MM.1S (cell line): ENCODE measurements around the gene KLHDC10.

ENCODE experiments used
- DNase-seq: peaks from one replicate; pipeline ENCODE4 v3.0.0-alpha.2; 2015
- H2AFZ ChIP-seq: fragments of 300-600 bp; sonication (generic); 2 replicates; pipeline ENCODE4 v1.6.0; 2016; ENCODE audit warnings: antibody characterized with exemption, low read length
- H3F3A ChIP-seq: fragments of 300-600 bp; sonication (generic); 2 replicates; pipeline ENCODE4 v1.6.1; 2016; ENCODE audit warnings: mild to moderate bottlenecking, antibody characterized with exemption, low read length, moderate library complexity, mixed read lengths; ENCODE audit not compliant: insufficient read depth
- H3K27ac ChIP-seq: fragments of 300-600 bp; sonication (generic); 2 replicates; pipeline ENCODE4 v1.5.1; 2016; ENCODE audit warnings: mild to moderate bottlenecking, low read length
- H3K27me3 ChIP-seq: fragments of 300-600 bp; sonication (generic); replicated peaks from 2 replicates; pipeline ENCODE4 v1.6.0; 2016; ENCODE audit warnings: low read length; ENCODE audit not compliant: insufficient read depth
- H3K36me3 ChIP-seq: fragments of 300-600 bp; sonication (generic); replicated peaks from 2 replicates; pipeline ENCODE4 v1.6.1; 2016; ENCODE audit warnings: mild to moderate bottlenecking, low read length, mixed read lengths; ENCODE audit not compliant: insufficient read depth
- H3K4me1 ChIP-seq: fragments of 300-600 bp; sonication (generic); 2 replicates; pipeline ENCODE4 v1.6.1; 2016; ENCODE audit warnings: low read length, mixed read lengths
- H3K4me2 ChIP-seq: fragments of 300-600 bp; sonication (generic); 2 replicates; pipeline ENCODE4 v1.6.0; 2016; ENCODE audit warnings: low read depth, low read length
- H3K4me3 ChIP-seq: fragments of 300-600 bp; sonication (generic); 2 replicates; pipeline ENCODE4 v1.5.1; 2016; ENCODE audit warnings: low read length, mixed read lengths
- H3K79me2 ChIP-seq: fragments of 300-600 bp; sonication (generic); 2 replicates; pipeline ENCODE4 v1.6.1; 2016; ENCODE audit warnings: mixed run types, low read length, mixed read lengths
- H3K9ac ChIP-seq: fragments of 300-600 bp; sonication (generic); 2 replicates; pipeline ENCODE4 v1.6.1; 2016; ENCODE audit warnings: low read length, mixed read lengths
- H3K9me2 ChIP-seq: fragments of 300-600 bp; sonication (generic); replicated peaks from 2 replicates; pipeline ENCODE4 v1.6.1; 2016; ENCODE audit warnings: mild to moderate bottlenecking, low read length, mixed read lengths; ENCODE audit not compliant: insufficient read depth
- H3K9me3 ChIP-seq: fragments of 300-600 bp; sonication (generic); replicated peaks from 2 replicates; pipeline ENCODE4 v1.6.1; 2016; ENCODE audit warnings: mild to moderate bottlenecking, low read length, mixed read lengths; ENCODE audit not compliant: insufficient read depth
- H4K20me1 ChIP-seq: fragments of 300-600 bp; sonication (generic); 2 replicates; pipeline ENCODE4 v1.6.1; 2016; ENCODE audit warnings: mild to moderate bottlenecking, low read length, moderate library complexity, mixed read lengths; ENCODE audit not compliant: insufficient read depth
- CTCF ChIP-seq: fragments of 300-600 bp; sonication (generic); IDR thresholded peaks from 2 replicates; pipeline ENCODE4 v1.5.1; 2016; ENCODE audit warnings: antibody characterized with exemption, low read length, mixed read lengths
- EZH2 ChIP-seq: fragments of 300-600 bp; sonication (generic); optimal IDR thresholded peaks from 2 replicates; pipeline ENCODE3; 2017; ENCODE audit warnings: low read depth, mild to moderate bottlenecking, antibody characterized with exemption, low read length, mixed read lengths
- EZH2phosphoT487 ChIP-seq: fragments of 300-600 bp; sonication (generic); IDR thresholded peaks from 2 replicates; pipeline ENCODE4 v1.6.1; 2018; ENCODE audit warnings: antibody characterized with exemption, low read length

The KLHDC10 gene

GRCh38 chr7:130146693-130147405 is 76.5 kb downstream of the KLHDC10 start:
- no peaks in the 10 kb centered on the region for H3K9me2 ChIP-seq
- H3K27ac ChIP-seq = no peak overlapping the region
- no peak for DNase-seq
- TF ChIP-seq CTCF (no peak), EZH2phosphoT487 (no peak), EZH2 (no peak)
- no peaks in the 10 kb centered on the region for H3K9me3 ChIP-seq
- no peaks in the 10 kb centered on the region for H4K20me1 ChIP-seq
- no peak overlapping the region for H3K4me2 ChIP-seq
- no peaks in the 10 kb centered on the region for H3K36me3 ChIP-seq
- H3F3A ChIP-seq = no peaks in the 10 kb centered on the region
- no peak overlapping the region for H3K4me3 ChIP-seq
- no peak overlapping the region for H2AFZ ChIP-seq
- no peaks in the 10 kb centered on the region for H3K27me3 ChIP-seq
- no peaks in the 10 kb centered on the region for H3K4me1 ChIP-seq
- H3K79me2 ChIP-seq = no peaks in the 10 kb centered on the region
- H3K9ac ChIP-seq = no peak overlapping the region

DNA sequence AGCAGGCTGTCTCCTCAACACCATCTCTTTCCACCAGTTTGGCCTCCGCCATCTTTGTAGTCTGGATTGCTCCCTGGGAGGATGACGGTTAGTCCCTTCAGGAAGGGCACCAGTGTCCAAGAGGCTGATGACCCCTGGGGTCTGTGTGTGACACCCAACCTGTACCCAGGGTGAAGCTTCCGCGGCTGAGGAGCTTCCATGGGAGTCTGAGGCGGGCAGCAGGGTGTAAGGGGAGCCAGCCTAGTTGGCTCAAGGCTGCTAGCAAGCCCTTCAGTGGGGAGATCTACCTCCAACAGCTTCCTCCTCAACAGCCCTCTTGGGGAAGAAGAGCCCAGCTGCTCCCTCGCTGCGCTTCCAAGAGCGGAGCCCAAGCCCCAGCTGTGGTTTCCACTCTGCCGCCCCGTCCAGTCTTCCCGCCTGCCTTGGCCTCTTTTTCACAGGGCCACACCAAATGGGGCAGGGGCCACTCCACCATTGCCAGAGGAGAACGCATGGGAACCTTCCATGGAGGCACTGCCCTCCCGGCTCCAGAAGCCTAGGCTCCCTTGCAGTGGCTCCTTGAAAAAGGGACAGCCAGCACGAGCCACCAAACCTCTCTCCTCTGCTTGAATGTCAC is 77.5 kb downstream of the KLHDC10 start:
- H3K9ac ChIP-seq = no peak overlapping the region
- no peaks in the 10 kb centered on the region for H3K9me3 ChIP-seq
- no peak for DNase-seq
- no peaks in the 10 kb centered on the region for H3K27me3 ChIP-seq
- H2AFZ ChIP-seq = no peak overlapping the region
- H3K4me3 ChIP-seq = no peak overlapping the region
- H3K4me2 ChIP-seq = no peak overlapping the region
- no peaks in the 10 kb centered on the region for H3K79me2 ChIP-seq
- H3K27ac ChIP-seq = no peak overlapping the region
- no peaks in the 10 kb centered on the region for H3K9me2 ChIP-seq
- no peaks in the 10 kb centered on the region for H4K20me1 ChIP-seq
- H3F3A ChIP-seq = no peaks in the 10 kb centered on the region
- no peaks in the 10 kb centered on the region for H3K36me3 ChIP-seq
- TF ChIP-seq EZH2 = no peak
- no peak for TF ChIP-seq EZH2phosphoT487
- no peak for TF ChIP-seq CTCF
- no peaks in the 10 kb centered on the region for H3K4me1 ChIP-seq

GRCh38 chr7:130148561-130148960 is 78.2 kb downstream of the KLHDC10 start:
- Histone ChIP-seq H3K9ac (no peak overlapping the region), H4K20me1 (no peaks in the 10 kb centered on the region), H3K36me3 (no peaks in the 10 kb centered on the region), H3F3A (no peaks in the 10 kb centered on the region), H3K4me3 (no peak overlapping the region), H2AFZ (no peak overlapping the region), H3K9me2 (no peaks in the 10 kb centered on the region), H3K4me2 (no peak overlapping the region), H3K27ac (no peak overlapping the region), H3K9me3 (no peaks in the 10 kb centered on the region), H3K4me1 (no peaks in the 10 kb centered on the region), H3K27me3 (no peaks in the 10 kb centered on the region), H3K79me2 (no peaks in the 10 kb centered on the region)
- no peak for DNase-seq
- TF ChIP-seq CTCF = no peak
- TF ChIP-seq EZH2phosphoT487 = no peak
